ENCODE results near the gene ZNF334.

ZNF334 gene

DNA sequence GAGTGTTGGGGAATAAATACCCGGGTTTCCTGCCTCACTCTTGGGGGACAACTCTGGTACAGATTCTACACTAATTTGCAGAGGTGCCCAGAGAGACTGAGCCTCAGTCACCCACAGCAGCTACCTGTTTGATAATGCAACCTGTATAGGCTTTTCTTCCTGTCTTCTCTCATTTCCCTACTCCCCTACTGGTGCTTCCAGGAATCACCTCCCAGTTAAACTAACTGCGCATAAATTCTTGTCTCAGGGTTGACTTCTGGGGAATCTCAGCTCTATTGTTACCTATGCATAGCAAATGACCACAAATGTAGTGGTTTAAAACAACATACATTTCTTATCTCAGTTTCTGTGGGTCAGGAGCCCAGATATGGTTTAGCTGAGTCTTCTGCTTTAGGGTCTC lies 25.8 kb upstream of the ZNF334 start:
- peaks cover 55% of the 10 kb centered on the region for H3K27me3 Mint-ChIP-seq
- no peaks in the 10 kb centered on the region for H3K36me3 Mint-ChIP-seq (ENCODE audit: low read depth)
- no peaks in the 10 kb centered on the region for H3K4me1 Mint-ChIP-seq (ENCODE audit: low read depth)
- H3K9me3 Mint-ChIP-seq = no peaks in the 10 kb centered on the region
- no peak overlapping the region for H3K4me3 Mint-ChIP-seq
- intact Hi-C loops (cut with micrococcal nuclease) = no loop called here
- H3K27ac Mint-ChIP-seq = no peak overlapping the region

DNA sequence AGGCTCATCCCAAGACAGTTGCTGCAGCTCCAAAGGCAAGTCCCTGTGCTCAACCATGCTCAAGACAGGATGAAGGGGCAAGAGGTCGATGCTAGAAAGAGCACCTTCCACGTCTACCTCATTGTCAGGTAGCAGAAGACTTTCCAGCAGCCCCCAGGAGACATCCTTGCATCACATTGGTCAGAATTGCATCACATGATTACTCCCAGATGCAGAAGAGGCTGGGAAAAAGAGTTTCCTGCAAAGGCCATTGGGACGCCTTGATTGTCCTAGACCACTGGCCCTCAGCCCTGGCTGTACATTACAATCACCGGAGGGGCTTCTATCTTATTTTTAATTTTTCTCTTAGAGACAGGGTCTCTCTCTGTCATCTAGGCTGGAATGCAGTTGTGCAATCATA lies 17.3 kb upstream of the ZNF334 start:
- intact Hi-C loops (cut with micrococcal nuclease) = no loop called here
- Mint-ChIP-seq H3K36me3 (ENCODE audit: low read depth) (no peaks in the 10 kb centered on the region), H3K9me3 (no peaks in the 10 kb centered on the region), H3K27ac (no peak overlapping the region), H3K27me3 (peaks cover 33% of the 10 kb centered on the region), H3K4me3 (no peak overlapping the region), H3K4me1 (ENCODE audit: low read depth) (no peaks in the 10 kb centered on the region)

DNA sequence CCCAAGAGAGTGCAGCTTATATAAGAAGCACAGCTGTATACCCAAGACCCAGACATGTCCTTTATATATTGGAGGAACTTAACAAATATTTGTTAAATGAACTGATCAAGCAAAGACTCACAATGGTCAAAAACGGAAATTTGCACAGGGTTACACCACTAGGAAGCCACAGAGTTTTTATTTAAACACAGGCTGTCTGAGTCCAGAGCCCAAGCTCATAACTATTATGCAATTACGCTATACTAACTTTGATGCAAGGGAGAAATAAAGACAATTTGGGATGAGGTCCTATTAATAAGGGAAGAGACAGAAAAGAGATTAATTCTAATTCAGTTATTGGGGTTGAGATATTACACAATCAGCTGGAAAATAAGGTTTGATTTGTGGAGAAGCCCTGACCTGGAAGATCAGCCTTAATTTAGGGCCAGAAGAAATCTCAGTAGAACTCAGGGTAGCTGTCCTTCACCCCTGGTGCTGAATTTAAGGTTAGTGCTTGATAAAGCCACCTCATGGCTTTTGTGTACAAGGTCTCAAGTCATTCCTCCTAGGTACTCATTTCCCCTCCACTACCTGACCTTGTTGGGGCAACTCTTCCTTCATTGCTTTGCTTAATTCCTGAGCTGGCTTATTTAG lies 10.5 kb upstream of the ZNF334 start:
- Mint-ChIP-seq H3K9me3 (no peaks in the 10 kb centered on the region), H3K4me1 (ENCODE audit: low read depth) (no peaks in the 10 kb centered on the region), H3K27ac (no peak overlapping the region), H3K27me3 (peaks cover 35% of the 10 kb centered on the region), H3K36me3 (ENCODE audit: low read depth) (no peaks in the 10 kb centered on the region), H3K4me3 (no peak overlapping the region)
- intact Hi-C loops (cut with micrococcal nuclease) = no loop called here

DNA sequence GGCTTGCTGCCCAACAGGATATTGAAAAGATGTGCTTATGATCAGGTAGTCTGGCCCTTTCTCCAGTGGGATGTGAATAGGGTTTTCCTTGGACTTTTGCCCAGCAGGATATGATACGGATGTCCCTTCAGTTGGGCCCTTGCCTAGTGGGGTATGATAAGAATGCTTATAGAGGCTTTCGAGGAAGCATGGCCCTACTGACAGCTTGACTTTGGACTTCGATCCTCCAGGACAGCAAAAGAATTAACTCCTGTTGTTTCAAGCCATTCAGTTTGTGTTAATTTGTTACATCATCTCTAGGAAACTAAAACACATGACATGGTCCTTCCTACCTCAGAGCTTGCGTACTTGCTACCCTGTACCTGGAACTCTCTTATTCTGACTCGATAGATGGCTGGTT lies 9.7 kb upstream of the ZNF334 start:
- no peaks in the 10 kb centered on the region for H3K9me3 Mint-ChIP-seq
- intact Hi-C loops (cut with micrococcal nuclease) = no loop called here
- H3K4me3 Mint-ChIP-seq = no peak overlapping the region
- peaks cover 31% of the 10 kb centered on the region for H3K27me3 Mint-ChIP-seq
- no peak overlapping the region for H3K27ac Mint-ChIP-seq
- H3K4me1 Mint-ChIP-seq (ENCODE audit: low read depth) = no peaks in the 10 kb centered on the region
- H3K36me3 Mint-ChIP-seq (ENCODE audit: low read depth) = no peaks in the 10 kb centered on the region

GRCh38 chr20:46520976-46521579 lies 7.7 kb upstream of the ZNF334 start:
- Mint-ChIP-seq H3K4me3 (no peak overlapping the region), H3K27me3 (peaks cover 18% of the 10 kb centered on the region), H3K27ac (no peak overlapping the region), H3K36me3 (ENCODE audit: low read depth) (no peaks in the 10 kb centered on the region), H3K4me1 (ENCODE audit: low read depth) (no peaks in the 10 kb centered on the region), H3K9me3 (no peaks in the 10 kb centered on the region)
- intact Hi-C loops (cut with micrococcal nuclease) = loop anchor here (1.0 kb wide), 3 partner anchors 41 to 179 kb away; no protein-coding TSS in a partner anchor

GRCh38 chr20:46520540-46520939 lies 7.2 kb upstream of the ZNF334 start:
- Mint-ChIP-seq H3K9me3 (no peaks in the 10 kb centered on the region), H3K27ac (no peak overlapping the region), H3K27me3 (peaks cover 16% of the 10 kb centered on the region), H3K4me1 (ENCODE audit: low read depth) (no peaks in the 10 kb centered on the region), H3K4me3 (no peak overlapping the region), H3K36me3 (ENCODE audit: low read depth) (no peaks in the 10 kb centered on the region)
- intact Hi-C loops (cut with micrococcal nuclease) = no loop called here

GRCh38 chr20:46519471-46520068 lies 6.2 kb upstream of the ZNF334 start:
- Mint-ChIP-seq H3K9me3 (no peaks in the 10 kb centered on the region), H3K4me3 (no peak overlapping the region), H3K4me1 (ENCODE audit: low read depth) (no peaks in the 10 kb centered on the region), H3K27ac (no peak overlapping the region), H3K36me3 (ENCODE audit: low read depth) (no peaks in the 10 kb centered on the region), H3K27me3 (peaks cover 18% of the 10 kb centered on the region)
- intact Hi-C loops (cut with micrococcal nuclease) = no loop called here

DNA sequence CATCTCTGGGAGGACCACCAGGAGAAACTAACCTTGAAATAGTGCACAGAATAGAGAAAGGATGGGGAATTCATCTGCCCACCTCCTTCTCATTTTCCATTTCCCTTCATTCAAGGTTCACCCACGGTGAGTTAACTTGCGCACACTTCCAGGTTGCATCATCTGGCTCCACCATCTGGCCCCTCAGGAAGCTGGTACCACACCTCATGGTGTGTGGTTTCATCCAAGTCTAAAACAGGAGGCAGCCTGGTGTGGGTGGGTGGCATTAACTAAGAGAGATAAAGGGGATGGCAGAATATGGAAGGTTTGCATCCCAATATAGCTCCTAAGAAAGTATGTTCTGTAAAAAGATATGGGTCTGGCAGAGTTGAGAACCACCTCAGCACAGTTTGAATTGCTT lies 3.8 kb downstream of the ZNF334 start:
- Mint-ChIP-seq H3K27me3 (peaks cover 21% of the 10 kb centered on the region), H3K4me1 (ENCODE audit: low read depth) (peaks cover 11% of the 10 kb centered on the region), H3K36me3 (ENCODE audit: low read depth) (no peaks in the 10 kb centered on the region), H3K27ac (no peak overlapping the region), H3K4me3 (no peak overlapping the region), H3K9me3 (no peaks in the 10 kb centered on the region)
- intact Hi-C loops (cut with micrococcal nuclease) = no loop called here

- no peak overlapping the region for H3K27ac Mint-ChIP-seq
Observed at GRCh38 chr20:46507760-46508407, 5.5 kb downstream of the ZNF334 start.

GRCh38 chr20:46505506-46505905 lies 7.9 kb downstream of the ZNF334 start:
- H3K36me3 Mint-ChIP-seq (ENCODE audit: low read depth) = no peaks in the 10 kb centered on the region
- H3K27me3 Mint-ChIP-seq = peaks cover 12% of the 10 kb centered on the region
- H3K9me3 Mint-ChIP-seq = peaks cover 32% of the 10 kb centered on the region
- intact Hi-C loops (cut with micrococcal nuclease) = no loop called here
- no peak overlapping the region for H3K27ac Mint-ChIP-seq
- no peak overlapping the region for H3K4me3 Mint-ChIP-seq
- H3K4me1 Mint-ChIP-seq (ENCODE audit: low read depth) = no peaks in the 10 kb centered on the region

More at GRCh38 chr20:46507760-46508407, 5.5 kb downstream of the ZNF334 start:
- Mint-ChIP-seq H3K4me3 (no peak overlapping the region), H3K36me3 (ENCODE audit: low read depth) (no peaks in the 10 kb centered on the region), H3K9me3 (peaks cover 13% of the 10 kb centered on the region), H3K27me3 (peaks cover 12% of the 10 kb centered on the region), H3K4me1 (ENCODE audit: low read depth) (peaks cover 2% of the 10 kb centered on the region)
- intact Hi-C loops (cut with micrococcal nuclease) = no loop called here

- Mint-ChIP-seq H3K9me3 (peaks cover 32% of the 10 kb centered on the region), H3K36me3 (ENCODE audit: low read depth) (no peaks in the 10 kb centered on the region), H3K4me3 (no peak overlapping the region), H3K27me3 (peaks cover 2% of the 10 kb centered on the region), H3K4me1 (ENCODE audit: low read depth) (no peaks in the 10 kb centered on the region), H3K27ac (no peak overlapping the region)
- intact Hi-C loops (cut with micrococcal nuclease) = no loop called here
Observed at GRCh38 chr20:46501961-46502360, 11.4 kb downstream of the ZNF334 start.

GRCh38 chr20:46501337-46501942 lies 11.9 kb downstream of the ZNF334 start:
- intact Hi-C loops (cut with micrococcal nuclease) = no loop called here
- H3K4me3 Mint-ChIP-seq = no peak overlapping the region
- H3K36me3 Mint-ChIP-seq (ENCODE audit: low read depth) = no peaks in the 10 kb centered on the region
- H3K27me3 Mint-ChIP-seq = no peaks in the 10 kb centered on the region
- no peak overlapping the region for H3K27ac Mint-ChIP-seq
- H3K4me1 Mint-ChIP-seq (ENCODE audit: low read depth) = no peaks in the 10 kb centered on the region
- peaks cover 32% of the 10 kb centered on the region for H3K9me3 Mint-ChIP-seq

DNA sequence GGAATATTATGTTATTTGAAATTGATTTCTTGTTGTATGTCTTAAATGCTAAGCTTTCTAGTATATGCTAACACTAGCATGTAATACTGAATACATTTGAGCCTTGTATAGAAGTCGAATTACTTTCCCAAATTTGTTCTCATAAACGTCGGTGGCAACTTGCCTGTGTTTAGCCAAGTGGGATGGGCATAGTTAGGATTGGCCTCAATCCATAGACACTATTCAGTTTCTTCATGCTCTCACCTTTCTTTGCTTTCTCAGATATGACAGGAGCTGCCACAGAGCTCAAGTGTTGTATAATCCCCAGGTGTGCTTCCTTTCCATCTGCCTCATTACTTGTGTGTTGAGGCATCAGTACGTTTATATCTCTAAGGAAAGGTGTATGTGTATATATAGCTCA lies 19.3 kb downstream of the ZNF334 start:
- Mint-ChIP-seq H3K27ac (no peak overlapping the region), H3K27me3 (peaks cover 6% of the 10 kb centered on the region), H3K36me3 (ENCODE audit: low read depth) (no peaks in the 10 kb centered on the region), H3K9me3 (no peaks in the 10 kb centered on the region), H3K4me3 (no peak overlapping the region), H3K4me1 (ENCODE audit: low read depth) (no peaks in the 10 kb centered on the region)
- intact Hi-C loops (cut with micrococcal nuclease) = no loop called here

GRCh38 chr20:46491354-46491753 lies 22.0 kb downstream of the ZNF334 start:
- peaks cover 12% of the 10 kb centered on the region for H3K27me3 Mint-ChIP-seq
- H3K36me3 Mint-ChIP-seq (ENCODE audit: low read depth) = no peaks in the 10 kb centered on the region
- intact Hi-C loops (cut with micrococcal nuclease) = no loop called here
- no peak overlapping the region for H3K4me3 Mint-ChIP-seq
- no peaks in the 10 kb centered on the region for H3K4me1 Mint-ChIP-seq (ENCODE audit: low read depth)
- no peak overlapping the region for H3K27ac Mint-ChIP-seq
- no peaks in the 10 kb centered on the region for H3K9me3 Mint-ChIP-seq
